Stimulated activated naive B cell treated with anti-CD40 and anti-IgM and Interleukin-4, amounts not matched to agents 10 μg/mL and 1 μg/mL and 100 μg/mL, for 72 hours (primary cell): ENCODE results near the gene EXOC2.
"Not testable (repeated sequence)": the region's sequence is repeated elsewhere in the genome, so short reads cannot be mapped to it uniquely, and the experiment has no call there.

ENCODE experiments used
- ATAC-seq, 2 donors: fragments of 150-1000 bp; cut with Tn5 transposase; replicated peaks; 2 replicates each; pipeline ENCODE4 v1.10.0; 2021; ENCODE audit warnings: moderate library complexity in 1 of 2
- DNase-seq: peaks from one replicate; pipeline ENCODE4 v3.0.0; 2021
- H3K27ac Mint-ChIP-seq: one replicate; pipeline ENCODE4 v1.8.0; 2022; ENCODE audit warnings: mild to moderate bottlenecking, mixed read lengths
- H3K27me3 Mint-ChIP-seq, 2 donors: one replicate each; pipeline ENCODE4 v1.8.0; 2022; ENCODE audit warnings: mixed read lengths in 2 of 2
- H3K36me3 Mint-ChIP-seq, 2 donors: one replicate each; pipeline ENCODE4 v1.8.0; 2022; ENCODE audit warnings: mixed read lengths in 2 of 2, mild to moderate bottlenecking in 1 of 2
- H3K4me1 Mint-ChIP-seq, 2 donors: one replicate each; pipeline ENCODE4 v1.8.0; 2022; ENCODE audit warnings: mixed read lengths in 2 of 2, mild to moderate bottlenecking in 1 of 2
- H3K4me3 Mint-ChIP-seq, 2 donors: one replicate each; pipeline ENCODE4 v1.8.0; 2022; ENCODE audit warnings: mild to moderate bottlenecking in 2 of 2, mixed read lengths in 2 of 2, moderate library complexity in 1 of 2
- H3K9me3 Mint-ChIP-seq, 2 donors: one replicate each; pipeline ENCODE4 v1.8.0; 2022; ENCODE audit warnings: mixed read lengths in 2 of 2, mild to moderate bottlenecking in 1 of 2

EXOC2 gene

DNA sequence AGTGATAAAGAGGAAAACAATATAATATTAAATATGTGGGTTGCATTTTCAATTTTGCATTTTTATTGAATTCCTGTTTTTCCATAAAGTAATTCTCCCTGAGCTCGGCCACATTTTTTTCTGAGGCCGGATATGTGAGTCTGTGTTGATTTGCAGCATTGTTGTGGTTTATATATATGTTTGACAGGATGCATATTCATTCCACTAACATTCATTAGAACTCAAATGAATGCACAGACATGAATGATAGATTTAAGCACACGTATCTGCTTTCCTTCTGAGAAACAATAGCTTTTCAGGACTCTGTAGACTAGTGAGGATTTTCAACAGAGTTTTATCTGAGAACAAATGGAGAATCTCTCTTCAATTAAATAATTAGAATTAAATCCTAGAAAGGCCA is 10.6 kb upstream of the EXOC2 start:
- no peak overlapping the region for H3K27ac Mint-ChIP-seq
- H3K4me1 Mint-ChIP-seq = peaks cover 0 to 4% of the 10 kb centered on the region in 2 donors
- H3K27me3 Mint-ChIP-seq = peaks cover 5 to 9% of the 10 kb centered on the region in 2 donors
- ATAC-seq = no peak
- H3K36me3 Mint-ChIP-seq = no peaks in the 10 kb centered on the region
- no peak for DNase-seq
- H3K4me3 Mint-ChIP-seq = no peak overlapping the region
- no peaks in the 10 kb centered on the region for H3K9me3 Mint-ChIP-seq

DNA sequence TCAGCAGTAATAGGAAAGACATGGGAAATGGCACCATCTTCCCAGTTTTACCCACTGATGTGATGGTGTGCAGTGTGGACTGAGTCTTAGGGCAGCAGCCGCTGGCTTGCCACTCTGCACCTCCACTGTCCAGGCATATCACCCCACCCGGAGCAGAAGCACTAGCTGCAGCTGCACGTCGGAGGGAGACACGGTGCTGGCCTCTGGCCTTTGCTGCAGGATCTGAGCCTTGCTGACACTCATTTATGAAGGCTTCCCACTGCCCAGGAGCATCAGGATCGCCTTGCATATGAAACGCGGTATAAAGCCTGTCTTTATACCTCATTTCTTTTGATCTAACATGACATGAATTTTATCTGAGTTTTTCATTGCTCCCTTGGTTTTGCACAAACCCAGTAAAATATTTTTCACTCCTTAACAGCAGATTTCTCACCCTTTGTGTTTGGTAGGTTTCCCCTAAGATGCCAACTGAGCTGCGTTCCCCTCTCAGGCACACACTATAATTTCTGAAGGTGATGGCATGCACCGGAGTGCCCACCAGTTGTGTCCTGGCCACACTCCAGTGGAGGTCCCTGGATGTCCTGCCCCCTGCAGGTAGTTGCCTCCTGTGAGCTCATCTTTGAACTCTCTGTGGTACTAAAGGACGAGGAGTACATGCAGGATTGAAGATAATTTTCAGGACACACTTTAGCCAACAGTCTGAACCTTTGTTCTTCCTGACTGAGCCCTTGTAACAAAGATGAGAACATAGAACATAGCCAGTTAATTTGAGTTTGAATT is 9.0 kb upstream of the EXOC2 start:
- peaks cover 2% of the 10 kb centered on the region in 2 donors for H3K27me3 Mint-ChIP-seq
- ATAC-seq (no peak), DNase-seq (no peak)
- peaks cover 0 to 1% of the 10 kb centered on the region in 2 donors for H3K4me1 Mint-ChIP-seq
- no peaks in the 10 kb centered on the region for H3K9me3 Mint-ChIP-seq
- no peak overlapping the region for H3K4me3 Mint-ChIP-seq
- H3K36me3 Mint-ChIP-seq = no peaks in the 10 kb centered on the region
- H3K27ac Mint-ChIP-seq = no peak overlapping the region

- no peaks in the 10 kb centered on the region for H3K27me3 Mint-ChIP-seq
- H3K9me3 Mint-ChIP-seq = no peaks in the 10 kb centered on the region
- DNase-seq (no peak), ATAC-seq (no peak)
- no peak overlapping the region for H3K27ac Mint-ChIP-seq
- H3K4me1 Mint-ChIP-seq = no peaks in the 10 kb centered on the region
- no peak overlapping the region for H3K4me3 Mint-ChIP-seq
- H3K36me3 Mint-ChIP-seq = no peaks in the 10 kb centered on the region
Measured at GRCh38 chr6:701215-701614, 8.3 kb upstream of the EXOC2 start.

DNA sequence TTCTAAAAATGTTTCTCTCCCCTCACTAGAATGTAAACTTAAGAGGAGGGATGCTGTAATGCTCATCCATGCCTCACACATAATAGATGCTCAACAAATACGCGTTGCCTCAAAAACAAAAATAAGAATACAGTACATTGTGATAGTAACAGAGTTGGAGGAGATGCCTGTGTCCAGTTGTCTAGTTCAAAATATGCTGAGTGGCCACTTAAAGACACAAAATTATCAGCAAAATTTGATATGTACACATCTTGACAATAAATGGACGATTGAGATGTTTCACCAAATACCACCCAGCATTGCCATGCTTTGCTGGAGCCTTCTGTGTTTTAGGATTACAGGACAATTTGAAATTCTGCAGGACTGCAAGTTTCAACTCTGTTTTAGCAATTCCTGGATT is 7.6 kb upstream of the EXOC2 start:
- Mint-ChIP-seq H3K27ac (no peak overlapping the region), H3K36me3 (no peaks in the 10 kb centered on the region), H3K27me3 (no peaks in the 10 kb centered on the region), H3K4me3 (no peak overlapping the region), H3K4me1 (no peaks in the 10 kb centered on the region), H3K9me3 (no peaks in the 10 kb centered on the region)
- no peak for ATAC-seq
- DNase-seq = no peak

DNA sequence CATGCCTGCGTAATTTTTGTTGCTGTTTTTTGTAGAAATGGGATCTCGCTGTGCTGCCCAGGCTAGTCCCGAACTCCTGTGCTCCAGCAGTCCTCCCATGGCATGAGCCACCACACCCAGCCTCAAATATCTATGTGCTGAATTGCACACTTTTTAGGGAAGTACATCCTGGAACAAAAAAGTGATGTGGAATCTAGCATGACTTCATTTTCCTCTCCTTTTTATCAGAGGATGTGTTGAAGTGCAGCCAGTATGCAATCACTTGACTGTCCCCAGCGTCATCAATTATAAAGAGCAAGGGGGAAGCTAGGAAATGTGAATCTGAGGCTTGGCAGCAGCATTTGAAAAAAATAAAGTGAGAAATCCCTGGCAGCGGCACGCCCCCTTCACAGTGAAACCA is 6.4 kb upstream of the EXOC2 start:
- DNase-seq (no peak), ATAC-seq (no peak)
- H3K4me3 Mint-ChIP-seq = no peak overlapping the region
- no peaks in the 10 kb centered on the region for H3K36me3 Mint-ChIP-seq
- H3K27me3 Mint-ChIP-seq = no peaks in the 10 kb centered on the region
- no peak overlapping the region for H3K27ac Mint-ChIP-seq
- H3K9me3 Mint-ChIP-seq = no peaks in the 10 kb centered on the region
- no peaks in the 10 kb centered on the region for H3K4me1 Mint-ChIP-seq

DNA sequence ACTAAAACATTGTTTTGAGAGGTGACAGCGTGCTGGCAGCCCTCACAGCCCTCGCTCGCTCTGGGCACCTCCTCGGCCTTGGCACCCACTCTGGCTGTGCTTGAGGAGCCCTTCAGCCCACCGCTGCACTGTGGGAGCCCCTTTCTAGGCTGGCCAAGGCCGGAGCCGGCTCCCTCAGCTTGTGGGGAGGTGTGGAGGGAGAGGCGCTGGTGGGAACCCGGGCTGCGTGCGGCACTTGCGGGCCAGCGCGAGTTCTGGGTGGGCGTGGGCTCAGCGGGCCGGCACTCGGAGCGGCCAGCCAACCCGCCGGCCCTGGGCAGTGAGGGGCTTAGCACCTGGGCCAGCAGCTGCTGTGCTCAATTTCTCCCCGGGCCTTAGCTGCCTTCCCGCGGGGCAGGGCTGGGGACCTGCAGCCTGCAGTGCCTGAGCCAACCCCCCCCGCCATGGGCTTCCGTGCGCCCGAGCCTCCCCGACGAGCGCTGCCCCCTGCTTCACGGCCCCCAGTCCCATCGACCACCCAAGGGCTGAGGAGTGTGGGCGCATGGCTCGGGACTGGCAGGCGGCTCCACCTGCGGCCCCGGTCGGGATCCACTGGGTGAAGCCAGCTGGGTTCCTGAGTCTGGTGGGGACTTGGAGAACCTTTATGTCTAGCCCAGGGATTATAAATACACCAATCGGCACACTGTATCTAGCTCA is 1.6 kb upstream of the EXOC2 start:
- peaks cover 17 to 31% of the 10 kb centered on the region in 2 donors for H3K4me1 Mint-ChIP-seq
- not testable (repeated sequence) for H3K27me3 Mint-ChIP-seq, H3K9me3 Mint-ChIP-seq, H3K36me3 Mint-ChIP-seq, ATAC-seq, H3K4me3 Mint-ChIP-seq, DNase-seq, H3K27ac Mint-ChIP-seq

- Mint-ChIP-seq H3K27ac (peak overlapping the region; percentile 81), H3K9me3 (no peaks in the 10 kb centered on the region), H3K36me3 (peaks cover 9 to 11% of the 10 kb centered on the region in 2 donors), H3K4me1 (peaks cover 19 to 31% of the 10 kb centered on the region in 2 donors), H3K27me3 (no peaks in the 10 kb centered on the region), H3K4me3 (peak overlapping the region; percentile 93 to 99)
- ATAC-seq = no peak
- DNase-seq = no peak
Measured at GRCh38 chr6:693723-694009, 727 bp upstream of the EXOC2 start.

DNA sequence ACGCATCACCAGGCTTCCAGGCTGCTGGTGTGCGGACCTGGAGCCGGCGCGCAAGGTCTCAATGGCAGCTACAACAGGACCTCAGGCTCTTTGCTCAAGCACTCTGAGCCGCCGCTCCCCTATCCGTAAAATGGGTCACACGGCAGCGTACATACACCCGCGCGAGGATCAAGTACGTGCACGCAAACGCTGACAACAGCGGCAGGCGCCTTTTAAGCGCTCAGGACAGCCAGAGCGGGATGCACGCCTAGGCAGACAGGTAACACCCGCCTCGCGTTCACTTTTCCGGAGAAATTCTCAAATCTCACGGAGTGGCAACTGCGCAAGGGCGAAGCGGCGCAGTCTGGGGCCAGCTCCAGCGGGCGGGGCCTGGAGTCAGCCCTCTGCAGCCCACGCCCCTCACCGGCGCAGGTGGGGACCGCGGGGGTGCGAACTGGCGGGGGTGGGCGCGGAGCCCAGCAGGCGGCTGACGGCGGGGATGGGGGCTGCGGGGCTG is 535 bp downstream of the EXOC2 start:
- H3K4me1 Mint-ChIP-seq = peaks cover 19 to 31% of the 10 kb centered on the region in 2 donors
- peak overlapping the region; percentile 93 to 99 for H3K4me3 Mint-ChIP-seq

DNA sequence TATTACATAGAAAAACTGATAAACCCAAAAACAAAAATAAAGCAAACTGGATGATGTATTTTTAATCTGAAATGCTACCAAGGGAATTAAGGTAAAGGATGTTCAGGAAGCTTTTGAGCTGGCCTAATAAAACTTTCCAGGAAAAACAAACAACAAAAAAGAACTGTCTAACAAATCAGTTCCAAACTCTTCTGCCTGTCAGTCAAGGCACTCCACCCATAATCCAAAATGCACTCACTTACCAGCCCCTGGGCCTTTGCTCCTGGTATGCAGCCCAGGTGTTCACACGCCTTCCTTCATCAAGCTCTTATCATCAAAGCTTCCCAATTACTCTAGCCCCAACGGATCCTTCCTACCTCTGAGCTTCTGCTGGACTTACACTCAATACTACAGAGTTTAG is 3.7 kb downstream of the EXOC2 start:
- H3K27ac Mint-ChIP-seq = no peak overlapping the region
- H3K4me3 Mint-ChIP-seq = no peak overlapping the region
- no peak for DNase-seq
- no peak for ATAC-seq
- no peaks in the 10 kb centered on the region for H3K27me3 Mint-ChIP-seq
- peaks cover 28 to 45% of the 10 kb centered on the region in 2 donors for H3K4me1 Mint-ChIP-seq
- no peaks in the 10 kb centered on the region for H3K9me3 Mint-ChIP-seq
- H3K36me3 Mint-ChIP-seq = peaks cover 11 to 21% of the 10 kb centered on the region in 2 donors

More for the DNA sequence above, 535 bp downstream of the EXOC2 start:
- no peaks in the 10 kb centered on the region for H3K27me3 Mint-ChIP-seq
- peak overlapping the region; percentile 93 for H3K27ac Mint-ChIP-seq
- DNase-seq = peak; percentile 66
- H3K9me3 Mint-ChIP-seq = no peaks in the 10 kb centered on the region
- ATAC-seq = peak; percentile 90 to 92
- H3K36me3 Mint-ChIP-seq = peaks cover 9 to 11% of the 10 kb centered on the region in 2 donors

DNA sequence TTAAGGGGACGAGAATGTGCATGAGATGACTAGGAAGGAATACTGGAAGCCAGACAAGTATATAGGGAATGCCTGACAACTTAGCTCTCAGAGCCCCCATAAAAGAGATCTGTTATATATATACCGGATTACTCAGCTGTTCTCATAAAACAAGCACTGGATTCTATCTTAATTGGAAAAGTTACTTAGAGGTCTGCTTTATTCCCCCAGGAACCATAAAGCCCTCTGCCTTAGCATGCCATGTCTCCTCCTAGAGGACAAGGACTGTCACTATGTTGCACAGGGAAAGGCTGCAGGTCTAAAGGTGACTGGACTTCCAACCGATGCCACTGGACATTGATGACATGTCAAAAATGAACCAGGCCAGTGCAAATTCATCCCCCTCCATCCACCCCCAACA is 6.4 kb downstream of the EXOC2 start:
- Mint-ChIP-seq H3K4me1 (peaks cover 29 to 49% of the 10 kb centered on the region in 2 donors), H3K9me3 (no peaks in the 10 kb centered on the region), H3K4me3 (no peak overlapping the region), H3K36me3 (peaks cover 13 to 27% of the 10 kb centered on the region in 2 donors), H3K27ac (no peak overlapping the region), H3K27me3 (no peaks in the 10 kb centered on the region)
- DNase-seq (no peak), ATAC-seq (no peak)

GRCh38 chr6:684831-685636 is 7.9 kb downstream of the EXOC2 start:
- Mint-ChIP-seq H3K36me3 (peaks cover 12 to 27% of the 10 kb centered on the region in 2 donors), H3K9me3 (no peaks in the 10 kb centered on the region), H3K27ac (peak overlapping the region; percentile 81), H3K4me1 (peaks cover 28 to 45% of the 10 kb centered on the region in 2 donors), H3K4me3 (peak overlapping the region in 1 of 2 donors; percentile 42), H3K27me3 (no peaks in the 10 kb centered on the region)
- DNase-seq = no peak
- peak; percentile 50 to 85 for ATAC-seq

- Mint-ChIP-seq H3K36me3 (peaks cover 5 to 23% of the 10 kb centered on the region in 2 donors), H3K4me1 (peaks cover 26 to 52% of the 10 kb centered on the region in 2 donors), H3K27me3 (no peaks in the 10 kb centered on the region), H3K27ac (peak overlapping the region; percentile 15), H3K4me3 (peak overlapping the region; percentile 26 to 70), H3K9me3 (no peaks in the 10 kb centered on the region)
- ATAC-seq (peak; percentile 78 to 83), DNase-seq (no peak)
Measured at GRCh38 chr6:683742-684440, 9.0 kb downstream of the EXOC2 start.

GRCh38 chr6:680666-681340 is 12.1 kb downstream of the EXOC2 start:
- H3K36me3 Mint-ChIP-seq = peaks cover 10 to 29% of the 10 kb centered on the region in 2 donors
- H3K9me3 Mint-ChIP-seq = no peaks in the 10 kb centered on the region
- peaks cover 29 to 55% of the 10 kb centered on the region in 2 donors for H3K4me1 Mint-ChIP-seq
- H3K27ac Mint-ChIP-seq = no peak overlapping the region
- no peak overlapping the region for H3K4me3 Mint-ChIP-seq
- no peak for ATAC-seq
- H3K27me3 Mint-ChIP-seq = no peaks in the 10 kb centered on the region
- no peak for DNase-seq
